ENCODE data around the gene KLHL29.

Gene KLHL29

GRCh38 chr2:23418461-23418911, 33.5 kb downstream of the KLHL29 start:
- TF ChIP-seq YY1 (IDR thresholded peaks at IDR 0.05; ENCODE audit: low read depth) (no peak), USF1 (IDR thresholded peaks at IDR 0.05) (no peak), ZBTB7A (IDR thresholded peaks at IDR 0.05; ENCODE audit: low read depth) (no peak), RAD21 (IDR thresholded peaks at IDR 0.05; ENCODE audit: low read depth) (no peak), EP300 (IDR thresholded peaks at IDR 0.05; ENCODE audit: borderline replicate concordance) (no peak), NFIC (IDR thresholded peaks at IDR 0.05) (no peak), CEBPB (IDR thresholded peaks at IDR 0.05) (no peak), TEAD4 (IDR thresholded peaks at IDR 0.05) (no peak), FOXM1 (IDR thresholded peaks at IDR 0.05; ENCODE audit: borderline replicate concordance, low read depth) (no peak), TAF1 (IDR thresholded peaks at IDR 0.05; ENCODE audit: low read depth) (no peak)
- TF ChIP-seq, protein P1, sequence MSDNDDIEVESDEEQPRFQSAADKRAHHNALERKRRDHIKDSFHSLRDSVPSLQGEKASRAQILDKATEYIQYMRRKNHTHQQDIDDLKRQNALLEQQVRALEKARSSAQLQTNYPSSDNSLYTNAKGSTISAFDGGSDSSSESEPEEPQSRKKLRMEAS (IDR thresholded peaks at IDR 0.05), result no peak

DNA sequence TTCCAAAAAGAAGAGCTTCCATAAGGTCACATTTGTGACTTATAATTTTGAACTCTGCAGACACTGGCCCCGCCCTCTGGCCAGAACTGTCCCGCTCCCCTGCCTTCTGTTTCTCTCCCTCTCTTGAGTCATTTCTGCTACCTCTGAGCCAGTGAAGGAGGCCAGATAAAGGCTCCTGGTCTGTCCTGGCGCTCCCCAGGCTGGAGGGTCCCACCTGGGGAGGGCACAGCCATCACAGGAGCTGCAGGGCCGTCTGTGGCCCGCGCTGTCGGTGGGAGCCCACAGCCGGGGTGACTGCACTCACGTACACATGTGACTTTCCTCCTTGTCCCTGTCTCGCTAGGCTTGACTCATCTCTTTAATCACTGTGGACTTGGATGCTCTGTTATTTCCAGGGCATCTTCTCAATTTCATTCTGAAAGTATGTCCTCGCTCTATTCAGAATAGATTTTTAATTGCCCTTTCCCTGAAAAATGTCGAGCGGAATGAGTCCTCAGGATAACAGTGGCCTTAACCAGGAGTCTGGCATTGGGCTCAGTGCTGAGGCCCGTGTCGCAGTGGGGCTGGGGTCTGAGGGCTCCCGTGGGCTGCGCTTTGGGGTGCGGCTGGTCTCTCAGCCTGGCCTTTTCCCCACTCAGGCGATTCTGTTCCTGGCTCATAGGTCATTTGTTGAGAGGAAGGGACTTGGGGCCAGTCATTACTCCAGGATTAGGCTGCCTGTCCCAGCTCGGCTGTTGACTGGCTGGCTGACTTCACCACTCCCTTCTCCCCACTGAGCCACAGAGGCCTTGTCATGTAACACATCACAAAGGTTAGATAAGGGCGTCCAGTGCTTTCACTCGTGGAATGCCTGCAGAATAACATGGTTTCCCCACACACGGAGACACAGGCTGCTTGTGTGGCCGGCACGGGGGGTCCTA, 34.5 kb downstream of the KLHL29 start:
- TF ChIP-seq YY1 (IDR thresholded peaks at IDR 0.05; ENCODE audit: low read depth) (no peak), CREB1 (IDR thresholded peaks at IDR 0.05; ENCODE audit: low read depth) (no peak), ZBTB7A (IDR thresholded peaks at IDR 0.05; ENCODE audit: low read depth) (no peak), RAD21 (IDR thresholded peaks at IDR 0.05; ENCODE audit: low read depth) (no peak), TCF12 (IDR thresholded peaks at IDR 0.05; ENCODE audit: low read depth) (no peak), REST (IDR thresholded peaks at IDR 0.05; ENCODE audit: low read depth) (no peak), TAF1 (IDR thresholded peaks at IDR 0.05; ENCODE audit: low read depth) (no peak), USF1 (IDR thresholded peaks at IDR 0.05) (no peak)

DNA sequence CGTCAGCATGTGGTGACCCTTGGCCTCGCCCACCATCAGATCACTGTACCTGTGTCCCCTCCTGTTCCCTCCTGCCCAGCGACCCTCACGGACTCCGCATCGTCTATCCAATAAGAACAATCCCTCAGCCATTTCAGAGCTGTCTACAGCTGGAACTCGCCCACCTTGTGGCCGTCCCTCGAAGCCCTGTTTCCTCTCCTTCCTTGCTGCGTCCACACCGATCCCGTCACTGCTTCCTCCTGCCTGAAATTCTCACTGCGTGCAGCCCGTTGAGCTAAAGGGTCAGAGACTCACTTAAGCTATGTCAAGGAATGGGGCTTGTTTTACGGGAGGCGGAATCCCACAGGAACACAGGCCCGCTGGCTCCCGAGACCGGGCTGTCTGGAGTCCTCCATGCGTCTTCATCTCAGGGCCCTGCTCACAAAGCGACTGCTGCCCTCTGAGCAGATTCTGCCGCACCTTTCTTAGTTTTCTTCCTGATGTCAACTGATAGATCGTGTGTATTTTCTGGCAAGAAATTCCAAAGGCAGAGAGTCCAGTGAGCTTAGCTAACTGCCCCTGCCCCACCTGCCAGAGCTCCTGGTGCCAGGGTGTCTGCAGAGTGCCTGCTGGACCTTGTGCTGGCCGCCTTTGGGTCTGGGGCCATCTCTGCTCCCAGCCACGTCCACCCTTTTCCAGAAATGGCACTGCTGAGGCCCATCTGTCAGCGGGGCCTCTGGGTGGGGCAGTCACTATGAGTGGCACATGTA, 35.3 kb downstream of the KLHL29 start:
- TF ChIP-seq EP300 (IDR thresholded peaks at IDR 0.05; ENCODE audit: borderline replicate concordance) (no peak), REST (IDR thresholded peaks at IDR 0.05; ENCODE audit: low read depth) (no peak), USF1 (IDR thresholded peaks at IDR 0.05) (no peak), EGR1 (IDR thresholded peaks at IDR 0.05) (no peak), NFIC (IDR thresholded peaks at IDR 0.05) (no peak), CREB1 (IDR thresholded peaks at IDR 0.05; ENCODE audit: low read depth) (no peak), RAD21 (IDR thresholded peaks at IDR 0.05; ENCODE audit: low read depth) (no peak), TCF12 (IDR thresholded peaks at IDR 0.05; ENCODE audit: low read depth) (no peak), FOXM1 (IDR thresholded peaks at IDR 0.05; ENCODE audit: borderline replicate concordance, low read depth) (no peak), YY1 (IDR thresholded peaks at IDR 0.05; ENCODE audit: low read depth) (no peak), CEBPB (IDR thresholded peaks at IDR 0.05) (no peak), ZBTB7A (IDR thresholded peaks at IDR 0.05; ENCODE audit: low read depth) (no peak), TEAD4 (IDR thresholded peaks at IDR 0.05) (no peak), TAF1 (IDR thresholded peaks at IDR 0.05; ENCODE audit: low read depth) (no peak)
- TF ChIP-seq, protein P1 (IDR thresholded peaks at IDR 0.05), result no peak

GRCh38 chr2:23420840-23421476, 36.0 kb downstream of the KLHL29 start:
- TF ChIP-seq EP300 (IDR thresholded peaks at IDR 0.05; ENCODE audit: borderline replicate concordance), result no peak
- TF ChIP-seq YY1 (IDR thresholded peaks at IDR 0.05; ENCODE audit: low read depth), result no peak
- TF ChIP-seq EGR1 (IDR thresholded peaks at IDR 0.05), result no peak
- TF ChIP-seq, protein P1 (IDR thresholded peaks at IDR 0.05), result no peak
- no peak for TF ChIP-seq CEBPB (IDR thresholded peaks at IDR 0.05)
- no peak for TF ChIP-seq FOXM1 (IDR thresholded peaks at IDR 0.05; ENCODE audit: borderline replicate concordance, low read depth)
- no peak for TF ChIP-seq REST (IDR thresholded peaks at IDR 0.05; ENCODE audit: low read depth)
- no peak for TF ChIP-seq TCF12 (IDR thresholded peaks at IDR 0.05; ENCODE audit: low read depth)
- TF ChIP-seq NFIC (IDR thresholded peaks at IDR 0.05), result no peak
- TF ChIP-seq ZBTB7A (IDR thresholded peaks at IDR 0.05; ENCODE audit: low read depth), result no peak
- TF ChIP-seq RAD21 (IDR thresholded peaks at IDR 0.05; ENCODE audit: low read depth), result no peak

All from Ishikawa (cell line).